ENCODE results near the gene WFDC11. TPM values are rescaled to one million over a fixed set of nuclear protein-coding genes. Genes with fewer than 3 reads are reported as not detected.

The WFDC11 gene
- total RNA-seq, 1 experiment from 2014 or later = not detected

- TF ChIP-seq CBX3 (IDR thresholded peaks at IDR 0.05; ENCODE audit: low read depth) (no peak), SIN3A (IDR thresholded peaks at IDR 0.05; ENCODE audit: low read depth) (no peak), RAD21 (IDR thresholded peaks at IDR 0.05; ENCODE audit: low read depth) (no peak), POLR2A (IDR thresholded peaks at IDR 0.05; ENCODE audit: borderline replicate concordance, extremely low read depth, insufficient read depth, insufficient read length) (no peak), ZNF274 (IDR thresholded peaks at IDR 0.05; ENCODE audit: low read depth, low read length) (no peak), REST (IDR thresholded peaks at IDR 0.05; ENCODE audit: low read depth) (no peak), ZFX (IDR thresholded peaks at IDR 0.05) (no peak), SRF (IDR thresholded peaks at IDR 0.05; ENCODE audit: low read depth) (no peak), YY1 (IDR thresholded peaks at IDR 0.05; ENCODE audit: extremely low read depth, insufficient replicate concordance, low read depth, low read length) (no peak), SP1 (IDR thresholded peaks at IDR 0.05; ENCODE audit: low read depth) (no peak), POLR2AphosphoS5 (IDR thresholded peaks at IDR 0.05; ENCODE audit: low read depth, low read length) (no peak), EZH2 (IDR thresholded peaks at IDR 0.05) (no peak), CEBPB (IDR thresholded peaks at IDR 0.05; ENCODE audit: low read depth) (no peak), TCF7L2 (IDR thresholded peaks at IDR 0.05; ENCODE audit: borderline replicate concordance, extremely low read depth, insufficient read depth, insufficient read length) (no peak), EZH2phosphoT487 (IDR thresholded peaks at IDR 0.05; ENCODE audit: borderline replicate concordance) (no peak), EGR1 (IDR thresholded peaks at IDR 0.05; ENCODE audit: low read depth) (no peak)
- TF ChIP-seq, protein P1, sequence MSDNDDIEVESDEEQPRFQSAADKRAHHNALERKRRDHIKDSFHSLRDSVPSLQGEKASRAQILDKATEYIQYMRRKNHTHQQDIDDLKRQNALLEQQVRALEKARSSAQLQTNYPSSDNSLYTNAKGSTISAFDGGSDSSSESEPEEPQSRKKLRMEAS (IDR thresholded peaks at IDR 0.05) = no peak
- CTCF ChIA-PET = no interaction called here
- RAD21 ChIA-PET (ENCODE audit: low non-redundant PET in 1 of 2, low total read pairs in 2 of 2, uncharacterized antibody in 2 of 2, unreplicated experiment in 2 of 2) = no interaction called here
Measured at GRCh38 chr20:45631184-45631583, 38.9 kb downstream of the WFDC11 start, which contains the start of gene WFDC9. Gene WFDC9 (minus strand): TSS chr20:45631284. CDS start chr20:45610181, 21,103 bp downstream.

More at GRCh38 chr20:45631184-45631583, 38.9 kb downstream of the WFDC11 start, which contains the start of gene WFDC9:
- no peak within 1 kb of the TSS for H2AFZ ChIP-seq (ENCODE audit: low read depth, low read length, poor library complexity, severe bottlenecking)
- no peak within 1 kb of the TSS for H3K27ac ChIP-seq (ENCODE audit: low read depth, low read length)
- no peaks in the 10 kb centered on the region for H3K36me3 ChIP-seq (ENCODE audit: control insufficient read depth in 1 of 2, insufficient read depth in 2 of 2, low read length in 2 of 2)
- H3K4me3 ChIP-seq (replicated peaks in 1 of 2; ENCODE audit: low read depth in 1 of 2, low read length in 2 of 2) = no peak within 1 kb of the TSS
- ATAC-seq (no peak), DNase-seq (ENCODE audit: low read depth, low spot score) (no peak)
- no TSS peak for BruUV-seq (replicated peaks)
- no peaks in the 10 kb centered on the region for H3K79me2 ChIP-seq (ENCODE audit: insufficient read depth, low read length)
- no peak within 1 kb of the TSS for H3K9ac ChIP-seq (ENCODE audit: low read length)
- no peaks in the 10 kb centered on the region for H3K27me3 ChIP-seq (ENCODE audit: insufficient read depth, low read length)
- H3K9me2 ChIP-seq (ENCODE audit: insufficient read depth) = no peaks in the 10 kb centered on the region
- no peak within 1 kb of the TSS for H3K4me2 ChIP-seq (ENCODE audit: low read length)
- H3K9me3 ChIP-seq (ENCODE audit: control insufficient read depth in 1 of 2, insufficient read depth in 1 of 2, low read depth in 1 of 2, low read length in 2 of 2) = no peaks in the 10 kb centered on the region
- peaks cover 0 to 4% of the 10 kb centered on the region in 2 experiments; a peak in 2 of 4 replicates for H3K4me1 ChIP-seq (ENCODE audit: control insufficient read depth in 1 of 2, insufficient read depth in 2 of 2, low read length in 2 of 2)
- POLR2A ChIA-PET = no interaction called here
- H4K20me1 ChIP-seq (ENCODE audit: insufficient read depth) = no peaks in the 10 kb centered on the region
- intact Hi-C loops (cut with micrococcal nuclease) = no loop called here

All from HCT116 (cell line).